Naive thymus-derived CD4-positive, alpha-beta T cell (primary cell): ENCODE results near the gene PRR35. TPM values are rescaled to one million over a fixed set of nuclear protein-coding genes. Genes with fewer than 3 reads are reported as not detected.

ENCODE experiments used
- ATAC-seq: fragments of 150-1000 bp; cut with Tn5 transposase; 2 replicates; pipeline ENCODE4 v1.10.0; 2021; ENCODE audit warnings: mild to moderate bottlenecking, moderate library complexity
- CTCF ChIA-PET: fragments of 350-600 bp; sonication (Branson Sonifier 250); formaldehyde crosslinking; loops from one replicate; lab custom pipeline; 2021; ENCODE audit warnings: antibody characterized with exemption; lab: Charles Lee
- POLR2A ChIA-PET: fragments of 350-600 bp; sonication (Branson Sonifier 250); formaldehyde crosslinking; loops from one replicate; lab custom pipeline; 2021; ENCODE audit warnings: antibody characterized with exemption, inconsistent platforms; lab: Charles Lee
- DNase-seq, 9 donors: peaks; one replicate each; pipeline versions ENCODE4 v3.0.0 to v3.0.0-alpha.2; 2020 to 2022; ENCODE audit warnings: mixed read lengths in 1 of 9
- H3K27ac ChIP-seq: one replicate; pipeline ENCODE4 v1.7.0; 2013; ENCODE audit warnings: mild to moderate bottlenecking, low read depth, low read length, moderate library complexity
- H3K27me3 ChIP-seq, 2 donors: one replicate each; pipeline ENCODE4 v1.7.0; 2013; ENCODE audit warnings: low read length in 2 of 2, mild to moderate bottlenecking in 2 of 2, moderate library complexity in 2 of 2; ENCODE audit not compliant: control insufficient read depth in 2 of 2, insufficient read depth in 2 of 2
- H3K36me3 ChIP-seq, 3 experiments: 1 replicate in 2 of 3; 2 replicates in 1 of 3; pipeline ENCODE4 v1.7.0; 2013; ENCODE audit warnings: low read length in 3 of 3, mild to moderate bottlenecking in 3 of 3, moderate library complexity in 1 of 3; ENCODE audit not compliant: insufficient read depth in 3 of 3, control insufficient read depth in 2 of 3
- H3K4me1 ChIP-seq, 2 donors: one replicate each; pipeline ENCODE4 v1.7.0; 2013; ENCODE audit warnings: low read length in 2 of 2, mild to moderate bottlenecking in 2 of 2, moderate library complexity in 1 of 2; ENCODE audit not compliant: control insufficient read depth in 2 of 2, insufficient read depth in 2 of 2
- H3K4me3 ChIP-seq: 2 replicates; pipeline ENCODE4 v1.7.0; 2013; ENCODE audit warnings: mild to moderate bottlenecking, low read length
- H3K9me3 ChIP-seq, 3 experiments: 1 replicate in 2 of 3; 2 replicates in 1 of 3; pipeline ENCODE4 v1.7.0; 2013; ENCODE audit warnings: low read length in 3 of 3; ENCODE audit not compliant: control insufficient read depth in 2 of 3
- H3K27ac Mint-ChIP-seq, 9 donors: one replicate each; pipeline ENCODE4 v1.8.0; 2020 to 2022; ENCODE audit warnings: mixed read lengths in 9 of 9, mild to moderate bottlenecking in 8 of 9, moderate library complexity in 5 of 9, inconsistent platforms in 2 of 9
- H3K27me3 Mint-ChIP-seq, 5 donors: one replicate each; pipeline ENCODE4 v1.8.0; 2021 to 2022; ENCODE audit warnings: mixed read lengths in 5 of 5, mild to moderate bottlenecking in 1 of 5
- H3K36me3 Mint-ChIP-seq, 5 donors: one replicate each; pipeline ENCODE4 v1.8.0; 2020 to 2022; ENCODE audit warnings: mixed read lengths in 5 of 5, mild to moderate bottlenecking in 3 of 5, inconsistent platforms in 1 of 5
- H3K4me1 Mint-ChIP-seq, 7 donors: one replicate each; pipeline ENCODE4 v1.8.0; 2020 to 2022; ENCODE audit warnings: mixed read lengths in 7 of 7, mild to moderate bottlenecking in 3 of 7, inconsistent platforms in 1 of 7
- H3K4me3 Mint-ChIP-seq, 10 donors: one replicate each; pipeline ENCODE4 v1.8.0; 2020 to 2022; ENCODE audit warnings: mild to moderate bottlenecking in 10 of 10, mixed read lengths in 10 of 10, moderate library complexity in 6 of 10, inconsistent platforms in 2 of 10
- H3K9me3 Mint-ChIP-seq, 11 donors: one replicate each; pipeline ENCODE4 v1.8.0; 2020 to 2022; ENCODE audit warnings: mixed read lengths in 11 of 11, mild to moderate bottlenecking in 4 of 11, inconsistent platforms in 1 of 11, moderate library complexity in 1 of 11
- intact Hi-C, 2 donors: fragments of 100-400 bp; cut with micrococcal nuclease; formaldehyde crosslinking; loops; one replicate each; pipeline ENCODE4 v1.15.1; 2023
- polyA plus RNA-seq, 2 donors: library from polyadenylated mRNA; unstranded; fragments of 300-500 nt; fragmentation: Illumina TruSeq; gene quantifications; one replicate each; pipeline ENCODE4 v1.2.3, GENCODE V29; 2021
- total RNA-seq, 6 experiments: library from RNA in 5 of 6; stranded (reverse) in 5 of 6; gene quantifications; 1 replicate in 5 of 6; 2 replicates in 1 of 6; pipeline ENCODE4 v1.2.3 and lab custom pipeline; 2021 to 2026

The PRR35 gene
- total and polyA plus RNA-seq, 7 experiments from 2014 or later: not detected

- no peaks in the 10 kb centered on the region for H3K36me3 Mint-ChIP-seq
- peaks cover 0 to 30% (median 0%) of the 10 kb centered on the region in 3 experiments for H3K36me3 ChIP-seq
- H3K27ac Mint-ChIP-seq: peak overlapping the region in 1 of 9 donors; percentile 48
- DNase-seq: no peak
- CTCF ChIA-PET: interaction anchor here (1.0 kb wide), 1 partner anchor 24 kb away, joined by 10 read pairs; no protein-coding TSS in a partner anchor
- no peak overlapping the region for H3K27ac ChIP-seq
- POLR2A ChIA-PET: interaction anchor here (1.1 to 1.3 kb wide), 2 partner anchors 9 to 12 kb away, joined by 3 to 4 read pairs; no protein-coding TSS in a partner anchor
- no peak for ATAC-seq
- intact Hi-C loops: no loop called here
- H3K27me3 ChIP-seq: no peaks in the 10 kb centered on the region
- no peaks in the 10 kb centered on the region for H3K4me1 ChIP-seq
- H3K4me3 ChIP-seq: no peak overlapping the region
- H3K9me3 Mint-ChIP-seq: peaks cover 0 to 2% (median 0%) of the 10 kb centered on the region in 11 donors
- peaks cover 4 to 15% (median 8%) of the 10 kb centered on the region in 7 donors for H3K4me1 Mint-ChIP-seq
- H3K4me3 Mint-ChIP-seq: no peak overlapping the region
- H3K9me3 ChIP-seq: no peaks in the 10 kb centered on the region
- no peaks in the 10 kb centered on the region for H3K27me3 Mint-ChIP-seq
Observed at GRCh38 chr16:576197-576822, 16.1 kb downstream of the PRR35 start.

GRCh38 chr16:576823-577201 lies 16.6 kb downstream of the PRR35 start:
- DNase-seq (no peak), ATAC-seq (no peak)
- no peaks in the 10 kb centered on the region for H3K27me3 Mint-ChIP-seq
- no peaks in the 10 kb centered on the region for H3K9me3 ChIP-seq
- H3K4me3 ChIP-seq: no peak overlapping the region
- intact Hi-C loops: no loop called here
- H3K4me1 Mint-ChIP-seq: peaks cover 0 to 10% (median 3%) of the 10 kb centered on the region in 7 donors
- H3K27me3 ChIP-seq: no peaks in the 10 kb centered on the region
- H3K36me3 ChIP-seq: peaks cover 0 to 30% (median 0%) of the 10 kb centered on the region in 3 experiments
- no peaks in the 10 kb centered on the region for H3K9me3 Mint-ChIP-seq
- H3K4me3 Mint-ChIP-seq: no peak overlapping the region
- H3K27ac Mint-ChIP-seq: peak overlapping the region in 2 of 9 donors; percentile 48 to 67
- ChIA-PET POLR2A (interaction anchor here (1.1 to 1.3 kb wide), 2 partner anchors 9 to 12 kb away, joined by 3 to 4 read pairs; no protein-coding TSS in a partner anchor), CTCF (interaction anchor here (1.0 kb wide), 1 partner anchor 24 kb away, joined by 10 read pairs; no protein-coding TSS in a partner anchor)
- no peak overlapping the region for H3K27ac ChIP-seq
- H3K36me3 Mint-ChIP-seq: no peaks in the 10 kb centered on the region
- H3K4me1 ChIP-seq: no peaks in the 10 kb centered on the region

GRCh38 chr16:577796-578195 lies 17.6 kb downstream of the PRR35 start:
- DNase-seq (no peak), ATAC-seq (no peak)
- Mint-ChIP-seq H3K4me1 (peaks cover 0 to 6% (median 0%) of the 10 kb centered on the region in 7 donors), H3K4me3 (peak overlapping the region in 1 of 10 donors; percentile 11), H3K36me3 (no peaks in the 10 kb centered on the region), H3K27me3 (no peaks in the 10 kb centered on the region), H3K27ac (no peak overlapping the region), H3K9me3 (no peaks in the 10 kb centered on the region)
- Histone ChIP-seq H3K27me3 (no peaks in the 10 kb centered on the region), H3K36me3 (peaks cover 0 to 26% (median 0%) of the 10 kb centered on the region in 3 experiments), H3K9me3 (no peaks in the 10 kb centered on the region), H3K27ac (no peak overlapping the region), H3K4me3 (no peak overlapping the region), H3K4me1 (no peaks in the 10 kb centered on the region)
- ChIA-PET CTCF (no interaction called here), POLR2A (no interaction called here)
- intact Hi-C loops: no loop called here

- Histone ChIP-seq H3K27ac (no peak overlapping the region), H3K27me3 (no peaks in the 10 kb centered on the region), H3K9me3 (no peaks in the 10 kb centered on the region), H3K4me3 (no peak overlapping the region), H3K4me1 (no peaks in the 10 kb centered on the region), H3K36me3 (peaks cover 0 to 21% (median 0%) of the 10 kb centered on the region in 3 experiments)
- no peak overlapping the region for H3K27ac Mint-ChIP-seq
- no peak for ATAC-seq
- no peak for DNase-seq
- no peaks in the 10 kb centered on the region for H3K36me3 Mint-ChIP-seq
- no peaks in the 10 kb centered on the region for H3K27me3 Mint-ChIP-seq
- intact Hi-C loops: no loop called here
- no peaks in the 10 kb centered on the region for H3K9me3 Mint-ChIP-seq
- CTCF ChIA-PET: no interaction called here
- peak overlapping the region in 1 of 10 donors; percentile 11 for H3K4me3 Mint-ChIP-seq
- H3K4me1 Mint-ChIP-seq: peaks cover 0 to 6% (median 0%) of the 10 kb centered on the region in 7 donors
- POLR2A ChIA-PET: no interaction called here
Observed at GRCh38 chr16:578232-578869, 18.2 kb downstream of the PRR35 start.

GRCh38 chr16:578870-579405 lies 18.7 kb downstream of the PRR35 start:
- H3K27ac ChIP-seq: no peak overlapping the region
- H3K4me1 Mint-ChIP-seq: peaks cover 0 to 6% (median 0%) of the 10 kb centered on the region in 7 donors
- peaks cover 0 to 20% (median 0%) of the 10 kb centered on the region in 3 experiments for H3K36me3 ChIP-seq
- H3K4me1 ChIP-seq: no peaks in the 10 kb centered on the region
- no peak overlapping the region for H3K4me3 Mint-ChIP-seq
- POLR2A ChIA-PET: no interaction called here
- H3K27ac Mint-ChIP-seq: no peak overlapping the region
- H3K27me3 ChIP-seq: no peaks in the 10 kb centered on the region
- H3K9me3 ChIP-seq: no peaks in the 10 kb centered on the region
- DNase-seq: peak; percentile 47 to 77 (median 58)
- no peaks in the 10 kb centered on the region for H3K9me3 Mint-ChIP-seq
- CTCF ChIA-PET: no interaction called here
- intact Hi-C loops: loop anchor here in 1 of 2 donors (1.0 kb wide), 2 partner anchors 10 to 82 kb away; no protein-coding TSS in a partner anchor
- peak; percentile 94 for ATAC-seq
- H3K27me3 Mint-ChIP-seq: no peaks in the 10 kb centered on the region
- no peaks in the 10 kb centered on the region for H3K36me3 Mint-ChIP-seq
- H3K4me3 ChIP-seq: no peak overlapping the region

- H3K27ac ChIP-seq: no peak overlapping the region
- Mint-ChIP-seq H3K4me3 (no peak overlapping the region), H3K36me3 (no peaks in the 10 kb centered on the region), H3K27me3 (no peaks in the 10 kb centered on the region), H3K9me3 (no peaks in the 10 kb centered on the region), H3K27ac (no peak overlapping the region), H3K4me1 (peaks cover 0 to 8% (median 0%) of the 10 kb centered on the region in 7 donors)
- ATAC-seq (no peak), DNase-seq (no peak)
- ChIA-PET POLR2A (no interaction called here), CTCF (interaction anchor here (1.0 kb wide), 1 partner anchor 8 kb away, joined by 3 read pairs; no protein-coding TSS in a partner anchor)
- H3K9me3 ChIP-seq: no peaks in the 10 kb centered on the region
- no peaks in the 10 kb centered on the region for H3K27me3 ChIP-seq
- H3K36me3 ChIP-seq: peaks cover 0 to 7% (median 0%) of the 10 kb centered on the region in 3 experiments
- H3K4me3 ChIP-seq: no peak overlapping the region
- no peaks in the 10 kb centered on the region for H3K4me1 ChIP-seq
- intact Hi-C loops: loop anchor here in 1 of 2 donors (10.0 kb wide), 1 partner anchor 1204 kb away; the partner anchor contains the start of genes NUBP2 and SPSB3
Observed at GRCh38 chr16:580141-580945, 20.1 kb downstream of the PRR35 start.
